HG03558 (cell line): Measurements from ENCODE around the gene GALNT7.
A peak's percentile ranks its signal among the peaks of the same experiment; 100 is the strongest.
"Not testable (repeated sequence)": the region's sequence is repeated elsewhere in the genome, so short reads cannot be mapped to it uniquely, and the experiment has no call there.

Experiments used
- ATAC-seq: cut with Tn5 transposase; IDR thresholded peaks from one replicate; pipeline ENCODE4 v1.9.1; 2021; ENCODE audit warnings: moderate number of reproducible peaks; ENCODE audit not compliant: unreplicated experiment; ENCODE audit errors: extremely low read depth

GALNT7 gene

GRCh38 chr4:173191623-173192041 is 23.0 kb downstream of the GALNT7 start:
- ATAC-seq = no peak

DNA sequence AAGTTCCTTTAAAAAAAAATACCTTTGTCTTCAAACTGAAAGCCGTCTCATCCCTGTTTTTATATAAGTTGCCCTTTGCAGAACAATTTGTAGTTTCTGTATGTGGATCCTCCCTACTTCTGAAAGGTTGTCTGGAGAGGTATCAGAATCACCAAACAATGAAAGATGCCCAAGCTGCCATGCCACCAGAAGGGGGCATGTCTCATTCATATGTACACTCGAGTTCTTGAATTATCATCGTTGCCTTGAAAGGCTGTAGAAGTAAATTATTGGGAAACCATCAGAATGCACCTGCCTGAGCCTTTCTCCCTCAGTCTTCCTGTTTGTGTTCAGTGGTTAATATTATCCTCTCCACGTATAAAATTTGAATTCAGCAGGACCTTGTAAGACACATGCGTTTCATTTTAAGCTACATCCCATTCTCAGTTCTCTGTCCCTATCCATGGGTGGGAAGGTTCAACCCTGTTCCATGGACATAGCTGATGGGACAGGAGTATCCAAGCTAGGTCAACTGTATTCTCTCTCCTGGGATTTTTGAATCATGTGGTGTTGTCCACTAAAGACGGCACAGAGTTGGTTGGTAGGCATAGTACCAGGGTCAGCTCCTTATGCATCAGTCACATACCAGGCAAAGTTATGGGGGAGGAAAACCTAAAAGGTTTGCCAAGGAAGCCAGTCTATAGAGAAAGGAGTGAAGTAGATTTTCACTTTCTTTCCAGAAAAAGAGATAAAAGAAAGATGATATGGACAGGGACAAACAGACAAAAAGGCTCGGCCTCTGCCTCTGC is 24.0 kb downstream of the GALNT7 start:
- no peak for ATAC-seq

GRCh38 chr4:173194157-173194556 is 25.5 kb downstream of the GALNT7 start:
- ATAC-seq = no peak

DNA sequence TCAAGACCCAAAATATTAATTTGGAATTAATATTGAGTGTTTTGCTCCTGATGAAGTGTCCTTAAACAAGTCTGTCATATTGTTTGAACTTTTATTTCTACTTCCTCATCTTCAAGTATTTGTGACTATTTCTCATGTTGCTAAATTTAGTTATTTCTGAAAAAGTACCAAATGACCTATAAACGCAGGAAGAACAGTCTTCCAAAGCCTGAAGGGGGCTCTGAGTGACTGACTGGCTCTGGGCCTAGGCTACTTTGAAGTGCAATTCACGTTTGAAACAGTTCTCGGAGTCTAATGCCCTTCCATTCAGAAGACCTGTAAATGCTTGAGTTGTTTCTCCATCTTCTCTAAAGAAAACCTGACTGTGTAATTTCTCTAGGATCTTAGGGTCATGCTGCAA is 26.5 kb downstream of the GALNT7 start:
- no peak for ATAC-seq

DNA sequence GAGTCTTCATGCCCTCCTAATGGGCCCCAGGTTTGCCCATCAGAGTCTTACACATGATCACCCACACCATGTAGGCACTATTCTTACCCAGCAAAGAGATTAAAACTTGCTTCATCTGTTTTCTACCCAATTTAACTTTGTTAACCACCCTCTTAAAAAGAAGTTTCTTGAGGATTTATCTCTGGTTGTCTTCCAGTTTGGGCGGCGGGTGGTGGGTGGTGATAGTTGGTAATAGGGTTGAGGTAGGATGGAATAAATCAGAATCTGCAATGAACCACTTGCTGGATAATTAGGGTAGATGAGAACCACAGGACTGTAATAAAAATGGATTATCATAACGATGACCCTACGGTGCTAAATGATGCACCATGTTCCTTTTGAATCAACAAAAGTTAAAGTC is 30.9 kb downstream of the GALNT7 start:
- ATAC-seq = no peak

DNA sequence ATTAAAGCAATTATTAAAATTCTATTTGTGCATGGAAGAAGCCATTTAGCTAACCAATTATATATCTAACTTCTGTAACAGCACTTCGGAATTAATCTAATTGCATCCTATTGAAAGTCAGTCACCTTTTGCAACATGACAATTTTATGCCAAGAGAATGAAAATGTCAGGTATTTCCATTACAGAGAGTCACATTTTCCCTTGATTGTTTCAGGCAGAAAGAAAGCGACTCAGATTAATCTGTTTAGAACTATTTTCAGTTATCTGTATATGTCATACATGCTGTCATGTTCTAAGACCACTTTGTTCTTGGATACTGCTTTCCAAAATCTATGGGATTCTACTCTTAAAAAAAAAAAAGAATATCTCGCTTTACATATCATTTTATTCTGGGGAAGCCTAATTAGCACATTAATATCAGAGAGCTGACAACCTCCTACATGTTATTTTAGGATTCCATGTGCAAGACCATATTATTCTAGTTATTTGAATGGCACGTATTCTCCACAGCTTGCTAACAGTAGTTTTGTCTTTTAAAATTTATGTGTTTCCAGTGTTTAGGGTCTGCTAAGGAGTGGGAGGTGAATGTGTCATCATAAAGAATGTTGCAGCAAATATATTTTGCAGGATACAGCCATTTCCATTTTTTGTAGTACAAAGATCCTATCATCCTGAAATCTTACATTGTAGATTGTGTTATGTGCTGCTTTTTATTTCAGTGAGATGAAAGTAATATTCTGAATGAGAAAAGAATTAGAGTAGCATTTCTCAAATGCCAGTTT is 31.7 kb downstream of the GALNT7 start:
- ATAC-seq = no peak

DNA sequence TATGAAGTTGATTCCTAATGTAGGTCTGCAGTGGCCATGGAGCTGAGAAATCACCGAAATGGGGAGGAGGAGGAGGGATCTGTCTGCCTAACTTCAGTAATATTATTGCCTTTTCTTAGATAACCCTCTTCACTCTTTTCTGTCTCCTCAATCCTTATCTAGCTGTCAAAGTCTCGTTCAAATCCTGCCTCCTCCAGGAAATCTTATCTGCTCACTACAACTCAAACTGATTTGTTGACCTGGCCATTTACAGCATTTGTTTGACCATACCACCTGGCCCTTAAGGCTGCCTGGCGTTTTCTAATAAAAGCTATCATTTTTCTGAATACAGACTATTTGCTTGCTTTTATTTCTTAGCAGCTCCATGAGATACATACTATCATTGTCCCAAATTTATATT is 33.8 kb downstream of the GALNT7 start:
- no peak for ATAC-seq

- ATAC-seq = no peak
These were observed 37.0 kb downstream of the GALNT7 start for GRCh38 chr4:173205656-173206055.

- ATAC-seq = no peak
These were observed 39.8 kb downstream of the GALNT7 start for GRCh38 chr4:173208420-173208819.

DNA sequence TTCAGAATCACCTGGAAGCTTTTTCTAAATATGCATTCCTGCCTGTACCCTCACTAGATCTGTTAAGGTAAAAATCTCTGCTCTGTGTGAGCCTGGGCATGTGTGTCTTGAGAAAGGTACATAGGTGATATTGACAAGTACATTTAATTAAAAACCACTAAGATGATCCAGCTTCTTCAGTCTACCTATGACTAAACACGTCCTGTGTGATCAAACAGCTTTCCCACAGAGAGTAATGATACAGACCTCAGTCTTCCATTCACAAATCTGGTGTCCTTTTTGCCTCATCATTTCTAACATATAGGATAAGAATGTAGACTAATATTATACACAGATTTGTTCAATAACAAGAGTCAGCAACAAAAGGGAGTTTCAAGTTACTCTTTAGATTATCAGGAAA is 42.6 kb downstream of the GALNT7 start:
- ATAC-seq = no peak

GRCh38 chr4:173211838-173212237 is 43.2 kb downstream of the GALNT7 start:
- ATAC-seq = peak; percentile 62

DNA sequence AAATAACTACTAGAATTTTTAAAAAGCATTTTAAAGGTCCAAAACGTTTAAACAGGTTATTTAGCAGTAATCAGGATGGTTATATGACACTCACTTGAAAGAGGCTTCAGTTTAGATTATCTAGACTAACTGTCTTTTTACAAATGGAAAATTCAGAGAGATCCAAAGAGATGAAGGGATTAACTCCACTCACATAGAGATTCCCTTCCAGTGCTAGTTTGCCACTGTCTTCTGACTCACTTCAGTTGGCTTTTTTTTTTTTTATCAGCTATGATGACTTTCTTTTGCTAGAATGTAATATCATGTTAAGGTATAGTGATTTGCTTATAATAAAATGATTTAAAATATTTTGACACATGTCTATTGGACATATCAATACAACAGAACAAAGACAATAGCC is 43.8 kb downstream of the GALNT7 start:
- no peak for ATAC-seq

- no peak for ATAC-seq
These were observed 44.7 kb downstream of the GALNT7 start for GRCh38 chr4:173213296-173213695.

GRCh38 chr4:173214231-173214630 is 45.6 kb downstream of the GALNT7 start:
- no peak for ATAC-seq

DNA sequence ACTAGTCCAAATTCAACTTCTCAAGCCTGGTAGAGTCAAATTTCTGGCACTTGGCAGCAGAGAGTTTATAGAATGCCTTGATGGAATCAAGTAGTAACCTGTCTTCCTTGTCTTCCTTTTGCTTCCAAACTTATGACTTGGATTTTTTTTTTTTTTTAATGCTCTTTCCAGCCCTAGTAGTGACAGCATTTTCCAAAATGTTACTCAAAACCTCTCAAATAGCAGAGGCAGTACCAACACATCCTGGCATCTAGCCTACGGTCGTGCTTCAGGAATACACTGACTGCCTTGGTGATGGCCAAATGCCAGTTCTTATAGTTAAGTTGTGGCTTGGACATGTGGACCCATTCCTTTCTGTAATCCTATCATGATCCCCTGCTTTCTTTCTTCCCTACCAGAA is 46.0 kb downstream of the GALNT7 start:
- ATAC-seq = no peak

- no peak for ATAC-seq
These were observed 48.5 kb downstream of the GALNT7 start for GRCh38 chr4:173217075-173217474.

GRCh38 chr4:173217727-173218126 is 49.1 kb downstream of the GALNT7 start:
- no peak for ATAC-seq

DNA sequence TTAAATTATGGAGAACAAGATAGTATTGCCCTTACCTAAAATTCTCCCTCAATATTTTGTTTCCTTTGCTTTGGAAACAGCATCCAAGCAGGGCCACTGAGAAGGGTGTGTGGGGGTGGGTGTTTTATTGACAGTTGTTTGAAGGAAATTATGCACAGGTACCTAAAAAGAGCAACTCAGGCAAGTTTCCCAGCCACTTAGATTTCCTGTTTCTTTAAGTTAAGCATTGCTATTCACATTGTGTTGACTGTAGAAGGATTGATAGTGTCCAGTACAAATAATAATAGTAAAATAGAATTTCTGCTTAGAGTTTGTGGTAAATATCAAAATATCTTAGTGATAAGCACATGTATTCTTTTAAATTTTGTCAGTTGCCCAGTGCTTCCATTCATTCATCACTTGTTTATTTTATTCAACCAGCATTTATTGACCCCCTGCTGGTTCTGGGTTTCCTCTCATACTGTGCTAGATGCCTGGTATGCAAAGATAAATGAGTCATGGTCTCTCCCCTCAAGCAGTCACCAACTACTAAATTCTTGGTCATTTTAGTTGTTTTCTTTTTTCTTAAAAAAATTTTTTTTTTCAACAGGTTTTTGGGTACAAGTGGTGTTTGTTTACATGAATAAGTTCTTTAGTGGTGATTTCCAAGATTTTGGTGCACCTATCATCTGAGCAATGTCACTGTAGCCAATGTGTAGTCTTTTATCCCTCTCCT is 50.0 kb downstream of the GALNT7 start:
- no peak for ATAC-seq

- ATAC-seq = not testable (repeated sequence)
These were observed 50.5 kb downstream of the GALNT7 start for GRCh38 chr4:173219126-173219437.

GRCh38 chr4:173223743-173224142 is 55.1 kb downstream of the GALNT7 start:
- ATAC-seq = no peak

GRCh38 chr4:173226401-173226888 is 57.8 kb downstream of the GALNT7 start:
- ATAC-seq = no peak
